NCI-H1417 (cell line): ENCODE measurements around the gene MFSD1.
"Not testable (repeated sequence)": the region's sequence is repeated elsewhere in the genome, so short reads cannot be mapped to it uniquely, and the experiment has no call there.

Experiments
- DNase-seq, 3 experiments: peaks; one replicate each; lab custom pipeline; 2025; lab: John Stamatoyannopoulos, UW

MFSD1 gene

GRCh38 chr3:158775426-158776410 lies 26.1 kb upstream of the MFSD1 start:
- no peak for DNase-seq

DNA sequence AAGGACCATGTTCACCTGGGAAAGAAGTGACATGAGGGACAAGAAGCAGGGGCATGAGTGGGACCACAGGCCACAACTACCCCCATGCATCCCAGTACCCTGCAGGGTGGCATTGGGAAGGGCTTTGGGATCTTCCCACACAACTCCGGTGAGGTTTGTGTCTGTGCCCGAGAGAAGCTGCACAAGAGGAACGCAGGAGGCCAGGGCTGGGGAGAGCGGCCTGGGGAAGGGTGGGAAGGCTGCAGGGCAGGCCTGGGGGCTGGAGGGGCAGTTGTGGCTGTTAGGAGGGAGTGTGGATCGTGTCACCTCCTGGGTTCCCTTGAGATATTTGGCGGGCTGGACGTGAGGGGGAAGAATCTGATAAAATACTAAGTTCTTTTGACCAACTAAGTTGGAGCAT lies 25.3 kb upstream of the MFSD1 start:
- DNase-seq, result no peak

- no peak for DNase-seq
These were observed 24.5 kb upstream of the MFSD1 start for GRCh38 chr3:158777161-158777873.

- no peak for DNase-seq
These were observed 21.1 kb upstream of the MFSD1 start for GRCh38 chr3:158780766-158781165.

DNA sequence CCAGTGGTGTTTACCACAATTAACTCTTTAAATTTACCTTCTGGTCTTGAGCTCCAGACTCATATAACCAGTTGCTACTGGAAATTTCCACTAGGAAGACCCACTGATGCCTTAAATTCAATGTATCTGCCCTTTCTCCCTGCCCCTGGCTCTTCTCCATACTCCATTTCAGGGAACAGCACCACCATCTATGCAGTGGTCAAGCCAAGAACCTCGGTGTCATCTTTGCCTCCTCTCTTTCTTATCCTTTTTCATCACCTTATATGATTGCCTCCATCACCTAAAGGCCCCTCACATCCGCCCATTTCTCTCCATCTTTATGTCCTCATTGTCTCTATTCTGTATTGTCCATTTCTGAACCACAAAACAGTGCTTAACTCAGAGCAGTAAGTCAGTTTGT lies 20.7 kb upstream of the MFSD1 start:
- no peak for DNase-seq

DNA sequence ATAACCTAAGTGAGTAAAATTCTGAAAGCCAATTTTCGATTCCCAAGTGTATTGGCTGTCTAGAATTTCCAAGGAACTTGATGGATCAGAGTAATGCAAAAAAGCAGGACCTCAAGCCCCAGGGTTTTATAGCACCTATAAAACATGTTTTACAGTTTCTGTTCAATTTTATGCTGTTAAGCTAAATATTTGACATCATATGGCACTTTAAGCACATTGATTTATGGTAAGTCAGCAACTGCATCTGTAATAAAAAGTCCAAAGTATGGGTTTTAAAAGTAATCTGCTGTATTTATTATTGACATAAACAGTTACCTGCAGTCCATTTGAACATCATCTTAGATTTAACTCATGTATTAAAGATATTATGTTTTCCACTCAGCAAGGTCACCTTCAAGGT lies 20.0 kb upstream of the MFSD1 start:
- DNase-seq, result no peak

GRCh38 chr3:158782283-158782989 lies 19.4 kb upstream of the MFSD1 start:
- no peak for DNase-seq

DNA sequence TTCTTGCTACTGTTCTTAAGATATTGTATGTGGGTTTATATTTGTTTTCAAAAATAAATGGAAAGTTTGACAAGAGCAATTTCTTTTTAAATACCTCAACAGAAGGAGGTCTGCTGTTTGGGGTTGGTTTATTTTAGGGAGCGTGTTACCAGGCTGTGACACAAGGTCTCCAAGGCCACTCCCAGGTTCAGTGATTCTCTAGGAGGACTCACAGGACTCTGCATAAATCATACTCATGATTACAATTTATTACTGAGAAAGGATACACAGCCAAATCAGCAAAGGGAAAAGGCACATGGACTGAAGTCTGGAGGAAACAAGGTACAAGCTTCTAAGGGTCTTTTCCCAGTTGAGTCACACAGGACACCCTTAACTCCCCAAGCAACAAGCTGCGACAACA lies 18.8 kb upstream of the MFSD1 start:
- DNase-seq, result no peak

DNA sequence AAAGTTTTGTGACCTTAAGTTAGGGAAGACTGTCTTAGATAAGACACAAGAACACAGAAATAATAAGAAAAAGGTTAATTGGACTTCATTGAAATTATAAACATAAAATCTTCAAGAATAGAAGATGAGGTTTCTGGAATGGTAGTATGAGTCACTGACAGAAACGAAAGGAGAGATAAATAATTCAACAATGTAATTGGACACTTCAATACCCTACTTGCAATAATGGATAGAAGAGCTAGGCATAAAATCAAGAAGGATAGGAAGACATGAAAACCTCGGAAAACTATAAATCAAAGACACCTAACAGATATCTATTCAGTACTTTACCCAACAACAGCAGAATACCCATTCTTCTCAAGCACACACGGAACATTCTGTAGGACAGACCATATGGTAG lies 15.9 kb upstream of the MFSD1 start:
- DNase-seq, result no peak

DNA sequence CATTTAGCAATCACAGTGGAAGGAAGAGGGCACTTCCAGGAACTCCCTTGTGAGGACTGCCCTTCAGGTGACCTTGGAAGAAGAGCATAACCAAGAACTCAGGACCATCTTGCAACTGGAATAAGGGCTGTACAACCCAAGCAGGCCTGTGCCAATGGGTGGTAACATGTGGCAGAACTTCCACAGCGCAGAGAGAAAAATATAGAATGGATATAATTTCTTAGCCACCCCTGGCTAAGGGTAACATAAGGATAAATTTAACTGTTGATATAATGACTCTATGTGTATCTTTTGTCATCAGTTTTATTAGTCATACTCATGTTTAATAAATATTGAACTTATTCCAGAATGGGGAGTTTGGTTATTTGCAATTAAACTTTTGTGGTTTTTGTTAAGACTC lies 13.4 kb upstream of the MFSD1 start:
- DNase-seq, result no peak

GRCh38 chr3:158789592-158789991 lies 12.3 kb upstream of the MFSD1 start:
- DNase-seq, result no peak

- peak; percentile 23 to 72 (median 34) for DNase-seq
These were observed 10.8 kb upstream of the MFSD1 start for GRCh38 chr3:158790901-158791589.

GRCh38 chr3:158791590-158791920 lies 10.3 kb upstream of the MFSD1 start:
- not testable (repeated sequence) for DNase-seq

GRCh38 chr3:158792709-158793108 lies 9.1 kb upstream of the MFSD1 start:
- DNase-seq, result no peak

- DNase-seq, result no peak
These were observed 7.6 kb upstream of the MFSD1 start for GRCh38 chr3:158794206-158794605.

GRCh38 chr3:158794936-158795518 lies 6.8 kb upstream of the MFSD1 start:
- DNase-seq, result peak in 2 of 3 experiments; percentile 24 to 58

DNA sequence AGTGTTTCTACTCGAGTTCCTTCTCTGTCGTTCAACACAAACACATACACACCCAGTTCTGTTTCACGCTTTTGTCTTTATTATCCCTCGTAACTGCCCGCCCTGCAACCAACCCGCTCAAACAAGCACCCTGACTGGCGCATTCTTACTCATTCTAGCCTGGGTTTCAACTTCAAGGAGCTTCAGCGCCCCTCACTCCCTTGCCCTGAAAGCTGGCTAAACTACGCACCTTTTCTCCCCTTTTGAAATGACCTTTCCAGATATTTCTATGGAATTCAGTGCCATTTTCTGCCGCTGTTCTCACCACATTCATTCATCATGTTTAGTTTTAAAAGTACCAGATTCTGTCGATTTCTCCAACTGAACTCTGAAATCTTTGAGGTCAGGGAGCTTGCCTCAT lies 653 bp upstream of the MFSD1 start:
- DNase-seq, result peak in 2 of 3 experiments; percentile 68 to 72

- DNase-seq, result peak in 2 of 3 experiments; percentile 65 to 76
These were observed 785 bp downstream of the MFSD1 start for GRCh38 chr3:158802409-158803268.

- no peak for DNase-seq
These were observed 2.6 kb downstream of the MFSD1 start for GRCh38 chr3:158804441-158804840.

GRCh38 chr3:158808697-158809096 lies 6.8 kb downstream of the MFSD1 start:
- DNase-seq, result no peak

DNA sequence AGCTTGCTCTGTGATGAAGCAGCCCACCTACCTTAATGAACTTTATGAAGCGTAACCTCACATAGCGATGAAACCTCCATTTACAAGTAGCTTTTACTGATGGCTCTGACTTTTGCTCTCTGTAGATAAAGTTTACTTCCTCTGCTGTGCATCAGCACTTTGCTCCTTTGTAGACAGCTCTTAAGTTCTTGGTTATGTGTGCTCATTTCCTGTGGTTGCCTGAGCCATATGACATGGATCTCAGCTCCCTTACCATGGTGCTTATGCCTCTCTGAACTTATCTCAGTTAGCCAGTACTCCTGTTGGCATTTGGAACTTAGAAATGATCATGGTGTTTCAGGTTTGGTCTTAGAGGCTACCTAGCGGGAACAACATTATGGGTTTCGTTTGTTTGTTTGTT lies 7.8 kb downstream of the MFSD1 start:
- no peak for DNase-seq
